OCI-LY1 (cell line): Measurements from ENCODE around the gene COMMD1.

Experiments used
- CTCF ChIP-seq: fragments of 200-600 bp; sonication (generic), shearing (Covaris generic); IDR thresholded peaks from 2 replicates; pipeline ENCODE4 v1.5.1; 2017; ENCODE audit warnings: mild to moderate bottlenecking, antibody characterized with exemption, low read length, moderate library complexity, mixed read lengths
- EZH2 ChIP-seq: fragments of 200-600 bp; sonication (generic), shearing (Covaris generic); IDR thresholded peaks from 2 replicates; pipeline ENCODE4 v1.8.0; 2017; ENCODE audit warnings: borderline replicate concordance, mixed run types, mild to moderate bottlenecking, antibody characterized with exemption, low read length, moderate library complexity, mixed read lengths

GRCh38 chr2:61951881-61952280 lies 46.4 kb downstream of the COMMD1 start:
- TF ChIP-seq CTCF = no peak
- TF ChIP-seq EZH2 = no peak
